Measurements from ENCODE around the gene IDH3A. TPM values are rescaled to one million over a fixed set of nuclear protein-coding genes. Genes with fewer than 3 reads are reported as not detected.
A peak's percentile ranks its signal among the peaks of the same experiment; 100 is the strongest.

IDH3A gene
- total RNA-seq, 2 experiments from 2014 or later: 47.0 to 140 TPM

DNA sequence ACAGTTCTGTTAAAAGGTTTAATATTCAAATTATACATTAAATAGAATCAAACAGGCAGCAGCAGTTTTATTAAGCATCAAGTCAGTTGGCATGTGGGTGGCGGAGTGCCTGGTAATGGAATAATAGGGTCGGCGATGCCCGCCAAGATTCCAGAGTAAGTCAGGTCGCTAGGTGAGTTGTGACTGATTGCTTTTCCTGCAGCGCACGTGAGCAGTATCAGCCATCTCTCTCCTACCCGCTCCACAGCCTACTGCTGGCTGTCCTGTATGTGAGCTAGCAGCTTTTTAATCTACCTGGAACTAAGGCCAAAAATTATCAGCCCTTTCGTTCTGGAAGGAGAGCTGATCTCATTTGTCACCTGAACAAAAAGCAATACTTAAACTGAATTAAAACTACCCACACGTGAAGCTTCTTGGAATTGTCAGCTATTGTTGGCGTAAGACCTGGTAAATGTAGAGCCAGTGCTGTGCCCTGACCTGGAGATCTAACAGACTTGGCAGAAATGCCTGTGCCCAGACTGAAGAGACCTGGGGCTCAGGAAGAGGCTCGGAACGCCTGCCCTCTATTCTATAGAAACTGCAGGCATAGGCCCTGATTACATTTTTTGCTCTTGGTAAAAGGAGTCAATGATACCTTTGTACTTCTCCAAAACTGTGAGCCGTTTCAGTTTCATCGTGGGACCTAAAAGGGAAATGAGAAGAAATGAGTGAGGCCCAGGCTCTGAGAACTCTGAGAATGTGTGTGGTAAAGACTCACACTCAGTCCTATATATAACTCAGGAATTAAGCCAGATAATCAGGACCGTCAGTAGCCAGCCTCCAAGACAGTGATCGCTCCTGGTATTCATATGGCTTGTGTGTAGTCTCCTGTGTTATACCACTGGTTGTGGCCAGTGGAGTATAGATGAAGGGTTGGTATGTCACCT, 21.9 kb downstream of the IDH3A start:
- TF ChIP-seq CTCF (conservative IDR thresholded peaks at IDR 0.05; ENCODE audit: low read length) (no peak), EZH2phosphoT487 (IDR thresholded peaks at IDR 0.05; ENCODE audit: borderline replicate concordance, low read depth, low read length) (no peak)
- intact Hi-C loops (cut with micrococcal nuclease; ENCODE audit: unreplicated experiment): loop anchor here (2.0 kb wide), 1 partner anchor 22 kb away; the partner anchor contains the start of gene IDH3A
- POLR2A ChIA-PET: interaction anchor here (0.6 to 1.2 kb wide), 3 partner anchors 22 to 161 kb away, joined by 3 to 4 read pairs (median 4); partner anchors contain the start of genes CIB2 and IDH3A
- Histone ChIP-seq H3K4me1 (ENCODE audit: insufficient read depth, low read length, poor library complexity, severe bottlenecking) (peaks cover 85% of the 10 kb centered on the region), H3K27ac (ENCODE audit: low read depth, low read length, poor library complexity, severe bottlenecking) (peak overlapping the region; percentile 94), H3K79me2 (ENCODE audit: insufficient read depth, low read depth, low read length) (peaks cover 10% of the 10 kb centered on the region; the same call in 1 of the 2 replicates), H3K4me3 (ENCODE audit: low read depth, low read length, poor library complexity, severe bottlenecking) (peak overlapping the region; percentile 38), H3K36me3 (ENCODE audit: insufficient read depth, low read length) (peaks cover 70% of the 10 kb centered on the region), H2AFZ (ENCODE audit: low read length) (no peak overlapping the region), H3K9me3 (ENCODE audit: low read length) (peaks cover 9% of the 10 kb centered on the region; the same call in 1 of the 2 replicates), H3K9me2 (ENCODE audit: insufficient read depth, low read length) (no peaks in the 10 kb centered on the region), H3K4me2 (ENCODE audit: low read length) (peak overlapping the region; percentile 65), H4K20me1 (ENCODE audit: insufficient read depth, low read length) (no peaks in the 10 kb centered on the region)
- DNase-seq (ENCODE audit: low spot score): peak; percentile 79
- CTCF ChIA-PET (ENCODE audit: unreplicated experiment): interaction anchor here (1.1 kb wide), 1 partner anchor 24 kb away, joined by 6 read pairs; no protein-coding TSS in a partner anchor
- BruUV-seq (replicated peaks): no TSS peak

DNA sequence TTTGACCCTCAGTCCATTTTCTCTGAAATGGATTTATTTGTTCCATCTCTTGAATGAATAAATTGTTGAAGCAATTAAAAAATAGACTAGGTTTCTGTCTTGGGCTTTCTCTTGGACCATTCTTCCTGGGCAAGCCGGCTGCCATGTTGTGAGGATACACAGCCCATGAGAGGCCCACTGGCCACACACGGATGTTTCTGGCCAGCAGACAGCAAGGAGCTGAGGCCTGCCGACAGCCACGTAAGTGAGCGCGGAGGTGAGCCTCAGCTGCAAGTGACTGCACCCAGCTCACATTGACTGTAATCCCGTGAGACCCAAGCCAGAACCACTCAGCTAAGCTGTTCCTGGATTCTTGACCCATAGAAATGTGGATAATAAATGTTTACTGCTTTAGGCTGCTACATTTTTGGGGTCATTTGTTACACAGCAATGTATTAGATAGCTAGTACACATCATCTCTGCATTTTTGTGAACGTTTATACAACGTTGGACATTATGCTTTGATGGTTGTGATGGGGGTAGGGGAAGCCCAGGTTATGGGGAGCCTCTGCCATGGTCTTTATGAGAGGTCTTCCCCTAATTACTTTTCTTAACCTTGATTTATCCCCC, 22.8 kb downstream of the IDH3A start:
- peak overlapping the region; percentile 38 for H3K4me3 ChIP-seq (ENCODE audit: low read depth, low read length, poor library complexity, severe bottlenecking)
- H2AFZ ChIP-seq (ENCODE audit: low read length): no peak overlapping the region
- H4K20me1 ChIP-seq (ENCODE audit: insufficient read depth, low read length): no peaks in the 10 kb centered on the region
- peaks cover 10% of the 10 kb centered on the region; the same call in 1 of the 2 replicates for H3K79me2 ChIP-seq (ENCODE audit: insufficient read depth, low read depth, low read length)
- POLR2A ChIA-PET: interaction anchor here (0.9 kb wide), 1 partner anchor 23 kb away, joined by 3 read pairs; the partner anchor contains the start of gene IDH3A
- intact Hi-C loops (cut with micrococcal nuclease; ENCODE audit: unreplicated experiment): loop anchor here (2.0 kb wide), 1 partner anchor 23 kb away; the partner anchor contains the start of gene IDH3A
- H3K4me1 ChIP-seq (ENCODE audit: insufficient read depth, low read length, poor library complexity, severe bottlenecking): peaks cover 80% of the 10 kb centered on the region
- H3K4me2 ChIP-seq (ENCODE audit: low read length): peak overlapping the region; percentile 65
- H3K9me2 ChIP-seq (ENCODE audit: insufficient read depth, low read length): no peaks in the 10 kb centered on the region
- no TSS peak for BruUV-seq (replicated peaks)
- H3K9me3 ChIP-seq (ENCODE audit: low read length): peaks cover 9% of the 10 kb centered on the region; the same call in 1 of the 2 replicates
- CTCF ChIA-PET (ENCODE audit: unreplicated experiment): interaction anchor here (1.1 kb wide), 1 partner anchor 24 kb away, joined by 6 read pairs; no protein-coding TSS in a partner anchor
- TF ChIP-seq EZH2phosphoT487 (IDR thresholded peaks at IDR 0.05; ENCODE audit: borderline replicate concordance, low read depth, low read length) (no peak), CTCF (conservative IDR thresholded peaks at IDR 0.05; ENCODE audit: low read length) (no peak)
- peak overlapping the region; percentile 94 for H3K27ac ChIP-seq (ENCODE audit: low read depth, low read length, poor library complexity, severe bottlenecking)
- peaks cover 62% of the 10 kb centered on the region for H3K36me3 ChIP-seq (ENCODE audit: insufficient read depth, low read length)
- DNase-seq (ENCODE audit: low spot score): no peak
